HepG2 (cell line): ENCODE data around the gene NPDC1. TPM values are rescaled to one million over a fixed set of nuclear protein-coding genes. Genes with fewer than 3 reads are reported as not detected.

Source experiments
- ATAC-seq: fragments of 200-7000 bp; cut with Tn5 transposase; 3 replicates; pipeline ENCODE4 v1.9.1; 2020; ENCODE audit warnings: mild to moderate bottlenecking, moderate library complexity
- BruUV-seq: library from RNA; stranded (reverse); fragments of 400-500 nt; replicated peaks from 2 replicates; lab custom pipeline; 2021; lab: Mats Ljungman, UMichigan
- CTCF ChIA-PET: fragments of 300-600 bp; formaldehyde crosslinking; extraction: SDS; loops from one replicate; lab custom pipeline; 2021; ENCODE audit warnings: low total read pairs, inconsistent platforms, low intra/inter-chr PET ratio; lab: Yijun Ruan, JAX
- POLR2A ChIA-PET: fragments of 350-600 bp; sonication (Branson Sonifier 250); formaldehyde crosslinking; loops from one replicate; lab custom pipeline; 2020; ENCODE audit warnings: antibody characterized with exemption, inconsistent platforms; lab: Yijun Ruan, JAX
- DNase-seq: peaks from one replicate; pipeline ENCODE4 v3.0.0-alpha.2; 2015; ENCODE audit warnings: low spot score
- FAIRE-seq: peaks from 3 replicates; lab custom pipeline; 2011; peaks lifted over from hg19 to GRCh38; lab: Jason Lieb, UNC
- H2AFZ ChIP-seq: one replicate; pipeline ENCODE4 v1.6.1; 2011; ENCODE audit warnings: low read length, inconsistent platforms
- H3K27ac ChIP-seq: fragments of 300-600 bp; 3 replicates; pipeline ENCODE4 v1.8.0; 2011; ENCODE audit warnings: mixed run types, mild to moderate bottlenecking, mixed read lengths, low read length, inconsistent platforms; ENCODE audit not compliant: insufficient read depth; ENCODE audit errors: extremely low read length
- H3K27me3 ChIP-seq, 2 experiments: fragments of 200-600 bp in 1 of 2; 2 replicates in 1 of 2; 3 replicates in 1 of 2; pipeline versions ENCODE4 v1.6.0 to v1.8.0; 2011; ENCODE audit warnings: low read length in 2 of 2, mild to moderate bottlenecking in 2 of 2, moderate library complexity in 2 of 2, inconsistent platforms in 1 of 2; ENCODE audit not compliant: insufficient read depth in 2 of 2, control insufficient read depth in 1 of 2
- H3K36me3 ChIP-seq, 2 experiments: fragments of 200-600 bp in 1 of 2; replicated peaks in 1 of 2; 2 replicates in 1 of 2; 3 replicates in 1 of 2; pipeline versions ENCODE4 v1.5.1 to v1.8.0; 2011; ENCODE audit warnings: low read length in 2 of 2, inconsistent platforms in 1 of 2; ENCODE audit not compliant: insufficient read depth in 2 of 2, control insufficient read depth in 1 of 2
- H3K4me1 ChIP-seq: 2 replicates; pipeline ENCODE4 v1.5.1; 2012; ENCODE audit warnings: low read length, inconsistent platforms; ENCODE audit not compliant: insufficient read depth
- H3K4me2 ChIP-seq: 2 replicates; pipeline ENCODE4 v1.6.0; 2011; ENCODE audit warnings: low read depth, low read length, inconsistent platforms
- H3K4me3 ChIP-seq, 3 experiments: fragments of 200-600 bp in 1 of 3; sonication (generic), shearing (Covaris generic) in 1 of 3; replicated peaks in 1 of 3; 2 replicates each; pipeline ENCODE4 v1.5.1; 2011 to 2016; ENCODE audit warnings: low read length in 3 of 3, inconsistent platforms in 2 of 3, low read depth in 2 of 3, mild to moderate bottlenecking in 2 of 3, control low read depth in 1 of 3, mixed read lengths in 1 of 3; ENCODE audit not compliant: insufficient read depth in 1 of 3
- H3K79me2 ChIP-seq: one replicate; pipeline ENCODE4 v1.6.1; 2011; ENCODE audit warnings: low read length, inconsistent platforms; ENCODE audit not compliant: insufficient read depth
- H3K9ac ChIP-seq: 2 replicates; pipeline ENCODE4 v1.6.0; 2011; ENCODE audit warnings: mild to moderate bottlenecking, low read depth, low read length, inconsistent platforms; ENCODE audit not compliant: insufficient read depth
- H3K9me3 ChIP-seq: 2 replicates; pipeline ENCODE4 v1.5.1; 2012; ENCODE audit warnings: mild to moderate bottlenecking, low read length
- H4K20me1 ChIP-seq: 2 replicates; pipeline ENCODE4 v1.6.0; 2011; ENCODE audit warnings: inconsistent platforms, mild to moderate bottlenecking, low read length, moderate library complexity; ENCODE audit not compliant: insufficient read depth
- BHLHE40 ChIP-seq: IDR thresholded peaks from 2 replicates; pipeline ENCODE4 v1.6.1; 2011; ENCODE audit warnings: low read length, improper control_type of control experiment
- CCAR2 ChIP-seq: fragments of 200-400 bp; formaldehyde crosslinking; optimal IDR thresholded peaks from 2 replicates; pipeline ENCODE3; 2018; ENCODE audit warnings: low read depth, mild to moderate bottlenecking, low read length, moderate library complexity
- CEBPB ChIP-seq: IDR thresholded peaks from 2 replicates; pipeline ENCODE4 v1.6.1; 2011; ENCODE audit warnings: low read depth, low read length, improper control_type of control experiment, borderline replicate concordance
- DR1 ChIP-seq: sonication (generic); formaldehyde crosslinking; IDR thresholded peaks from 2 replicates; pipeline ENCODE4 v1.8.0; 2021; ENCODE audit warnings: mild to moderate bottlenecking, missing genetic modification reagents, inconsistent platforms
- FOXA1 ChIP-seq, 2 experiments: fragments of 450-650 bp in 1 of 2; sonication (generic) in 1 of 2; formaldehyde crosslinking in 1 of 2; IDR thresholded peaks; 2 replicates each; pipeline versions ENCODE4 v1.4.0 to v1.6.1; 2016 to 2020; ENCODE audit warnings: missing genetic modification reagents in 1 of 2
- HNRNPUL1 ChIP-seq: fragments of 200-400 bp; formaldehyde crosslinking; IDR thresholded peaks from 2 replicates; pipeline ENCODE4 v1.6.1; 2017; ENCODE audit warnings: low read depth, mild to moderate bottlenecking, low read length, moderate library complexity
- KLF9 ChIP-seq: IDR thresholded peaks from 2 replicates; pipeline ENCODE4 v1.6.1; 2016; ENCODE audit warnings: low read depth
- LCORL ChIP-seq, 2 experiments: fragments of 450-650 bp in 1 of 2; sonication (generic) in 1 of 2; formaldehyde crosslinking in 1 of 2; IDR thresholded peaks; 2 replicates each; pipeline versions ENCODE4 v1.5.0 to v1.6.1; 2017 to 2020; ENCODE audit warnings: antibody characterized with exemption in 1 of 2, missing genetic modification reagents in 1 of 2
- MXI1 ChIP-seq: IDR thresholded peaks from 3 replicates; pipeline ENCODE4 v1.6.1; 2012; ENCODE audit warnings: low read depth, low read length, inconsistent platforms, borderline replicate concordance
- NR2F6 ChIP-seq, 2 experiments: IDR thresholded peaks; 2 replicates each; pipeline ENCODE4 v1.6.1; 2016; ENCODE audit warnings: antibody characterized with exemption in 1 of 2, mild to moderate bottlenecking in 1 of 2
- POLR2AphosphoS5 ChIP-seq: IDR thresholded peaks from 2 replicates; pipeline ENCODE4 v1.6.1; 2012; ENCODE audit warnings: low read depth, low read length
- RFX3 ChIP-seq: IDR thresholded peaks from 2 replicates; pipeline ENCODE4 v1.6.1; 2016; ENCODE audit warnings: missing biosample characterization, missing genetic modification reagents
- SMAD1 ChIP-seq: sonication (generic); formaldehyde crosslinking; IDR thresholded peaks from 2 replicates; pipeline ENCODE4 v1.4.0; 2020; ENCODE audit warnings: missing genetic modification reagents, low read depth, mild to moderate bottlenecking, borderline replicate concordance
- SMAD9 ChIP-seq: sonication (generic); formaldehyde crosslinking; IDR thresholded peaks from 2 replicates; pipeline ENCODE4 v1.5.1; 2020; ENCODE audit warnings: mild to moderate bottlenecking, missing genetic modification reagents
- SP5 ChIP-seq: IDR thresholded peaks from 2 replicates; pipeline ENCODE4 v1.6.1; 2016; ENCODE audit warnings: low read depth, borderline replicate concordance
- SRSF9 ChIP-seq: fragments of 200-400 bp; formaldehyde crosslinking; IDR thresholded peaks from 2 replicates; pipeline ENCODE4 v1.6.1; 2018; ENCODE audit warnings: borderline replicate concordance, mild to moderate bottlenecking, low read depth, low read length; ENCODE audit not compliant: insufficient read depth, poor library complexity, severe bottlenecking
- TCF7 ChIP-seq: sonication (generic); IDR thresholded peaks from 2 replicates; pipeline ENCODE4 v1.6.1; 2016; ENCODE audit warnings: antibody characterized with exemption, low read depth
- THAP11 ChIP-seq: IDR thresholded peaks from 2 replicates; pipeline ENCODE4 v1.6.1; 2016; ENCODE audit warnings: missing biosample characterization, missing genetic modification reagents
- ZFP1 ChIP-seq: IDR thresholded peaks from 2 replicates; pipeline ENCODE4 v1.6.1; 2016
- ZFP82 ChIP-seq: sonication (generic); formaldehyde crosslinking; IDR thresholded peaks from 2 replicates; pipeline ENCODE4 v1.5.1; 2020; ENCODE audit warnings: mild to moderate bottlenecking, missing genetic modification reagents, borderline replicate concordance
- ZMYM2 ChIP-seq: sonication (generic); formaldehyde crosslinking; IDR thresholded peaks from 2 replicates; pipeline ENCODE4 v1.8.0; 2022; ENCODE audit warnings: mild to moderate bottlenecking, missing genetic modification reagents
- ZMYM3 ChIP-seq: sonication (generic); formaldehyde crosslinking; IDR thresholded peaks from 2 replicates; pipeline ENCODE4 v1.5.1; 2020; ENCODE audit warnings: mild to moderate bottlenecking, missing genetic modification reagents
- ZNF30 ChIP-seq: sonication (generic); formaldehyde crosslinking; IDR thresholded peaks from 2 replicates; pipeline ENCODE4 v1.5.0; 2020; ENCODE audit warnings: mild to moderate bottlenecking, missing genetic modification reagents
- ZNF460 ChIP-seq: sonication (generic); formaldehyde crosslinking; IDR thresholded peaks from 2 replicates; pipeline ENCODE4 v1.5.1; 2020; ENCODE audit warnings: missing genetic modification reagents, mild to moderate bottlenecking, borderline replicate concordance
- ZNF629 ChIP-seq: sonication (generic); formaldehyde crosslinking; conservative IDR thresholded peaks from 2 replicates; pipeline ENCODE4 v1.5.0; 2020; ENCODE audit warnings: missing genetic modification reagents
- ZNF724P ChIP-seq: sonication (generic); formaldehyde crosslinking; IDR thresholded peaks from 2 replicates; pipeline ENCODE4 v1.8.0; 2022; ENCODE audit warnings: missing genetic modification reagents, borderline replicate concordance
- ZNF737 ChIP-seq: sonication (generic); formaldehyde crosslinking; IDR thresholded peaks from 2 replicates; pipeline ENCODE4 v1.5.0; 2020; ENCODE audit warnings: missing genetic modification reagents, mild to moderate bottlenecking, borderline replicate concordance
- ZNF781 ChIP-seq: sonication (generic); formaldehyde crosslinking; IDR thresholded peaks from 2 replicates; pipeline ENCODE4 v1.5.1; 2020; ENCODE audit warnings: borderline replicate concordance, mild to moderate bottlenecking, missing genetic modification reagents; ENCODE audit errors: not compliant biosample characterization
- WGBS: methylation state at CpG from one replicate; pipeline ENCODE4 v1.1.6; 2017; ENCODE audit warnings: low lambda C conversion rate; 5-methylcytosine and 5-hydroxymethylcytosine counted together
- in situ Hi-C: cut with HindIII; loops from 2 replicates; pipeline ENCODE4 v1.10.0; 2017; ENCODE audit warnings: low pct_unique_long_range_greater_than_20kb; ENCODE audit not compliant: extremely low pct_ligation_motif_present
- intact Hi-C: fragments of 100-400 bp; cut with micrococcal nuclease; formaldehyde crosslinking; loops from one replicate; pipeline ENCODE4 v1.10.0; 2022; ENCODE audit not compliant: unreplicated experiment
- polyA plus RNA-seq, 8 experiments: library from polyadenylated mRNA; depleted of rRNA in 3 of 8; stranded (reverse) in 7 of 8; unstranded in 1 of 8; fragments of >200 nt; fragmentation: Illumina TruSeq in 4 of 8; extraction: Trizol in 4 of 8; gene quantifications; 2 replicates each; pipeline versions ENCODE4 v1.2.1 to v1.2.3, GENCODE V29; 2011 to 2016; ENCODE audit warnings: low read depth in 4 of 8, missing spikeins in 1 of 8, mixed read lengths in 1 of 8; ENCODE audit not compliant: insufficient read depth in 1 of 8
- total RNA-seq, 5 experiments: library from RNA; depleted of rRNA; stranded (reverse); fragments of >200 nt; fragmentation: Illumina TruSeq; extraction: Trizol; gene quantifications; 2 replicates each; pipeline ENCODE4 v1.2.3, GENCODE V29; 2016; ENCODE audit warnings: low read depth in 1 of 5

NPDC1 gene
- total and polyA plus RNA-seq, 2 of the 13 experiments (the other 11 are each of a cell fraction or from before 2014, with no cell fraction given), result 0.84 to 5.4 TPM

DNA sequence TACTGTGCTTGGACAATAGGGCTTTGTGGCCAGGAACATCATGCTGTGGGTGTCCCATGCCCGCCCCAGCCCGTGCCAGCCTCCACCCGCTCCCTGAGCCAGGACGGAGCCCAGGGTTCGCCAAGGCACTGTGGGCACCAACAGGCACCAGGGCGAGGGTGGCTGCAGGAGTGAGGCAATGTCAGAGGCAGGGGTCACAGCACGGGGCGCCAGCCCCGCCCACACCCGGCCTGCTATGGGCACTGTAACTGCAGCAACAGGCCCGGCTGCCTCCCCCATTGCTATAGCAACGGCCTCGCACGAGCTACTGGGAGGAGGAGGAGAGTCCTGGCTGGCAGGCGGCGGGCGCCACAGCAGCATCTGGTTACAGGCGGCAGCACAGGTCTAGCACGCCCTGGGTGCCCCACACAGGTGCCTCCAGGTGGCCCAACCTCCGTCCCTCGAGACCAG, 20.4 kb downstream of the NPDC1 start:
- no CpG with 5 or more reads among the region's 21 CpGs for WGBS
- CTCF ChIA-PET, result no interaction called here
- H3K9ac ChIP-seq, result no peak overlapping the region
- peaks cover 0 to 16% of the 10 kb centered on the region in 2 experiments; a peak in 2 of 5 replicates for H3K27me3 ChIP-seq
- H3K4me1 ChIP-seq, result peaks cover 83% of the 10 kb centered on the region
- no peaks in the 10 kb centered on the region for H3K9me3 ChIP-seq
- ATAC-seq, result no peak
- H3K36me3 ChIP-seq, result no peaks in the 10 kb centered on the region
- BruUV-seq, result no TSS peak
- FAIRE-seq, result no peak
- DNase-seq, result peak; percentile 52
- H3K4me3 ChIP-seq, result no peak overlapping the region; a peak in 1 of 6 replicates
- no peaks in the 10 kb centered on the region for H3K79me2 ChIP-seq
- no peaks in the 10 kb centered on the region for H4K20me1 ChIP-seq
- H3K4me2 ChIP-seq, result peak overlapping the region; percentile 23; the same call in 1 of the 2 replicates
- intact Hi-C loops (no loop called here), in situ Hi-C loops (no loop called here)
- no peak overlapping the region for H3K27ac ChIP-seq
- POLR2A ChIA-PET, result interaction anchor here (1.4 kb wide), 1 partner anchor 9 kb away, joined by 3 read pairs; no protein-coding TSS in a partner anchor
- no peak overlapping the region for H2AFZ ChIP-seq
- peak; percentile 76 for TF ChIP-seq RFX3 (CRISPR knock-in tag)
- peak; percentile 18; the same call in 1 of the 2 replicates for TF ChIP-seq NR2F6 (IDR thresholded peaks at IDR 0.05)
- TF ChIP-seq NR2F6 (CRISPR knock-in tag; IDR thresholded peaks at IDR 0.05), result peak; percentile 20; the same call in 1 of the 2 replicates
- no peak for TF ChIP-seq ZMYM3
- TF ChIP-seq ZNF629 (CRISPR knock-in tag), result no peak
- no peak for TF ChIP-seq ZNF30 (CRISPR knock-in tag)
- TF ChIP-seq MXI1, result peak; percentile 80; the same call in 2 of the 3 replicates
- no peak for TF ChIP-seq POLR2AphosphoS5
- no peak for TF ChIP-seq SRSF9
- no peak for TF ChIP-seq ZMYM2 (CRISPR knock-in tag)
- no peak for TF ChIP-seq FOXA1 (IDR thresholded peaks at IDR 0.05)
- TF ChIP-seq FOXA1 (CRISPR knock-in tag; IDR thresholded peaks at IDR 0.05), result no peak
- no peak for TF ChIP-seq CCAR2
- TF ChIP-seq LCORL (IDR thresholded peaks at IDR 0.05), result no peak
- TF ChIP-seq LCORL (CRISPR knock-in tag; IDR thresholded peaks at IDR 0.05), result no peak
- TF ChIP-seq KLF9 (CRISPR knock-in tag), result no peak
- 0 out of 2 replicates have a peak, but pooled peaks have one; percentile 9 for TF ChIP-seq CEBPB
- TF ChIP-seq ZNF737, result no peak
- no peak for TF ChIP-seq SMAD1 (CRISPR knock-in tag)
- TF ChIP-seq THAP11, result no peak
- TF ChIP-seq SP5 (CRISPR knock-in tag), result 0 out of 2 replicates have a peak, but pooled peaks have one; percentile 12
- TF ChIP-seq ZFP1 (CRISPR knock-in tag), result no peak
- no peak for TF ChIP-seq SMAD9 (CRISPR knock-in tag)
- no peak for TF ChIP-seq TCF7
- no peak for TF ChIP-seq ZNF781 (CRISPR knock-in tag)
- no peak for TF ChIP-seq ZFP82
- TF ChIP-seq DR1 (CRISPR knock-in tag), result no peak
- TF ChIP-seq ZNF460 (CRISPR knock-in tag), result no peak
- peak; percentile 49; the same call in 1 of the 2 replicates for TF ChIP-seq BHLHE40
- TF ChIP-seq HNRNPUL1, result no peak
- no peak for TF ChIP-seq ZNF724P (CRISPR knock-in tag)
